HEK293T (cell line): ENCODE data around the gene CLEC4F.

Source experiments
- ARNT ChIP-seq: fragments of 450-650 bp; IDR thresholded peaks from 2 replicates; pipeline ENCODE4 v1.6.1; 2017; ENCODE audit warnings: mild to moderate bottlenecking
- FOXK2 ChIP-seq: fragments of 450-650 bp; IDR thresholded peaks from 2 replicates; pipeline ENCODE4 v1.6.1; 2016; ENCODE audit warnings: mild to moderate bottlenecking
- L3MBTL2 ChIP-seq: fragments of 450-650 bp; conservative IDR thresholded peaks from 2 replicates; pipeline ENCODE4 v1.6.1; 2016; ENCODE audit warnings: mild to moderate bottlenecking
- PKNOX1 ChIP-seq: fragments of 450-650 bp; IDR thresholded peaks from 2 replicates; pipeline ENCODE4 v1.6.1; 2016
- TARDBP ChIP-seq: fragments of 450-650 bp; IDR thresholded peaks from 2 replicates; pipeline ENCODE4 v1.6.1; 2016

- TF ChIP-seq FOXK2 (no peak), TARDBP (no peak), L3MBTL2 (no peak), PKNOX1 (no peak), ARNT (no peak)
Measured at GRCh38 chr2:70830366-70830765, 10.0 kb upstream of the CLEC4F start.
